Stimulated activated CD4-positive, alpha-beta T cell treated with anti-CD3 and anti-CD28 coated beads, Interleukin-12 subunit alpha, Interleukin-12 subunit beta, amount 100 ng/mL, for 24 hours (primary cell): ENCODE measurements around the gene SDC1.

Source experiments
- DNase-seq, 2 experiments: peaks; one replicate each; pipeline ENCODE4 v3.0.0-alpha.2; 2020; ENCODE audit warnings: low read depth in 2 of 2

Gene SDC1

DNA sequence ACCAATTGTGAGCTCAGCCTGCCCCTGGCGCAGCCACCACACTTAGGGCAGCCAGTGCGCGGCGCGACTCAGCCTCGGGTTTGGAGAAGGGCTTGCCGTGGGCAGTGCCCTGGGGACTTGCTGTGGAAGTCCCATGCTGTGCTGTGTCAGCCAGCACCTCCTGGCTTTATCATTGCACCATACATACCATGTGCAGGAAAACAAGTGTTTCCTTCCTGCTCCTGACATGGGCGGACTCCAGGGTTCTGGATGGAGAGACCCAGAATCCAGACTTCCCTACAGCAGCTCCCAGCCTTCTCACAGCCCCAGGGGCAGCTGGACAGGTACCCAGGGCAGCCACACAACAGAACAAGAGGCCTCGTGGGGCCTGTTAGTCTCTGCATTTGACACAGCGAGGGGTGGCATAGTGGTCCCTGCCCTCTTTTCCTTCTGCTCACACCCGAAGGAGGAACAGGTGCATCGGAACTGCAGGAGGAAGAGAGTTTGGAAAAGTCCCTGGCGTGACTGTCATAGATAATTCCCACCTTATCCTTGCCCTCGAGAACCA lies 54.2 kb downstream of the SDC1 start:
- DNase-seq: no peak

GRCh38 chr2:20169796-20170703 lies 54.9 kb downstream of the SDC1 start:
- DNase-seq: no peak

GRCh38 chr2:20168727-20169696 lies 55.9 kb downstream of the SDC1 start:
- no peak for DNase-seq

GRCh38 chr2:20168048-20168726 lies 56.7 kb downstream of the SDC1 start:
- DNase-seq: no peak

DNA sequence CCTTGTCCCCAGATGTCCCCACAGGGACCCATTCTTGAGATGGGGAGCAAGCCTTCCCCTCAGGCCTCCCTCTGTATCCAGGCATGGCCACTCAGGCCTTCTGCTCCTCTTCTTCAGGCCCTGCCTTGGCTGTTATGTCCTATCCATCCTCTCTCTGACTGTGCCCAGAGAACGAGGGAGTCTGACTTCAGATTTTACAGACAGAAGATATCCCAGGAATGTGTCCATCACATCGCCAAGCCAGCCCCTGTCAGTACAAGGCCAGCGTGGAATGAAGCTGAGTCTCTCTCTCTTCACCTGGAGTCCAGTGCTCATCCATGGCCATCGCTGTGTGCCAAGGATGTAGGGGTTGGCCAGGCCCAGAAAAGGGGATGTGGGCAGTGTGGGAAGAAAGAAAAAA lies 57.6 kb downstream of the SDC1 start:
- DNase-seq: no peak

- DNase-seq: no peak
Observed at GRCh38 chr2:20165677-20166509, 59.0 kb downstream of the SDC1 start.

GRCh38 chr2:20164734-20165478 lies 60.0 kb downstream of the SDC1 start:
- DNase-seq: no peak

DNA sequence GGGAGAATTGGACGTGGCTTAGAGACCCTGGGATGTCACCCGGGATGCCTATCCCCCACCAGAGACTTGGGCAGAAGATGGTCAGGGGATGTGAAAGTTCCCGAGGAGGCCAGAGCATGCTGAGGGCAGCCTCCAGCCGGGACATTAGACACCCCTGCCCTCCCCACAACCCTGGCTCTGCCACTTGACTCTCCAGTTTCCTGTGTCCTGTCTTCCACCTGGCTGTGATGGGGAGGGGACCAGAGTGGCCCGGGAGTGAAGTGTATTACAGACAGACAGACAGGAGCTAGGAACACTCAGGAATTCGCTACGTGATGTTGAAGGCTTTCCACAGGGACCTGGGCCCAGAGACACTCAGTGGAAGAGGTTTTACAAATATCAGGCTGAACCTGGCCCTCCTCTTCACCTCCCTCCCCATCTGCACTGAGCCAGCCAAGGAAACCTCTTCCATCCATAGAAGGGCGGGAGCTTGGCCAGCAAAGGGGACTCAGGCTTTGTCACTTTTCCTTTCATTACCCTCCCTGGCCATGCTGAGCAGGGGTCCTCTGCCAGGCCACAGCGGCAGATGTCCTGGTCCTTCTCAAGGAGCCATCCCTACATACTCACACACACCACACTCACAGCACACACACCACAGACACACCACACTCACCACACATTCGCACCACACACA lies 60.7 kb downstream of the SDC1 start:
- DNase-seq: no peak

DNA sequence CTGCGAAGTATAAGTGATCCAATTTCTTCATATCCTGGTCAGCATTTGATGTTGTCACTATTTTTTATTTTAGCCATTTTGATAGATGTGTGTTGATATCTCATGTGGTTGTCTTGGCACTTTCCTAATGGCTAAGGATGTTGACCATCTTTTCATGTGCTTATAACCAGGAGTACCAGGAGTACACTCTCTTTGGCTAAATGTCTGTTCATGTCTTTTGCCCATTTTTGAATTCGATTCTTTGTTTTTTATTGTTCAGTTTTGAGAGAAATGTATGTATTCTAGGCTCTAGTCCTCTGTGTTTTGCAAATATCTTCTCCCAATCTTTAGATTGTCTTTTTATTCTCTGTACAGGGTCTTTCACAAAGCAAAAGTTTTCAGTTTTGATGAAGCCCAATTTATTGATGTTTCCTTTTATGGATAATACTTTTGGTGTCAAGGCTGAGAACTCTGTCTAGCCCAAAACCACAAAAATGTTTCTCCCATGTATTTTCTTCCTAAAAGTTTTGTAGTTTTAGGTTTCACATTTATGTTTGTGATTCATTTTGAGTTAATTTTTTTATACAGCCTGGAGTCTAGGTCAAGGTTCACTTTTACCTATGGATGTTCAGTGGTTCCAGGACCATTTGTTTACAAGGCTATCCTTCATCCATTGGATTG lies 65.4 kb downstream of the SDC1 start:
- no peak for DNase-seq

DNA sequence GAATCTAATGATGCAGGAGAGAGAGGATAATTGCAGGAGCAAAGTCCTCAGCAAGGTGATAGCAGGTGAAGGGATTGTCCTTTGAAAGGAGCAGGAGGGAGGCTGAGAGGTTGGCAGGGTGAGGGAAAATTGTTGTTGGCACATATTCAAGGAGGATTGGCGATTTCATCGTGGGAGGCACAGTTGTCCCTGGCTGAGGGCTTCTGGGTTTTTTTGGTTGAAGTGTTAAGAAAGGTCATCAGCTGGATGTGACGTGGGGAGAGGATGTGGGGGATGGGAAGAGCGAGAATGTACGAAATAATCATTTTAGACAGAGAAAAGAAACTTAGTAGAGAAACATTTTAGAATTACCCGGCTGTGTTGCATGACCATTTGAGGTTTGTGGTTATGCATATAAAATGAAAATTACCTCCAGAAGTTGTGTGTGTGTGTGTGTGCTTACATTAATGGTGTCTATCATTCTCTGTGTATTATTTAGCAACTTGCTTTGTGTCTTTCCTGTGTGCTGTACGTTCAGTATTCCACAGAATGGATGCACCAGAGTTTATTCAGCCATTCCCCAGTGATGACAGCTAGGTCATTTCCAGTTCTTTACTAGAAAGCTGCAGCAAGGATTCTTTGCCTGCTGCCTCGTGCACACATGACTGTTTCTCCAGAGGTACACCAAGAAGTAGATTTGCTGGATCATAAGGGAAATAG lies 67.6 kb downstream of the SDC1 start:
- no peak for DNase-seq

- no peak for DNase-seq
Observed at GRCh38 chr2:20156836-20157192, 68.1 kb downstream of the SDC1 start.

DNA sequence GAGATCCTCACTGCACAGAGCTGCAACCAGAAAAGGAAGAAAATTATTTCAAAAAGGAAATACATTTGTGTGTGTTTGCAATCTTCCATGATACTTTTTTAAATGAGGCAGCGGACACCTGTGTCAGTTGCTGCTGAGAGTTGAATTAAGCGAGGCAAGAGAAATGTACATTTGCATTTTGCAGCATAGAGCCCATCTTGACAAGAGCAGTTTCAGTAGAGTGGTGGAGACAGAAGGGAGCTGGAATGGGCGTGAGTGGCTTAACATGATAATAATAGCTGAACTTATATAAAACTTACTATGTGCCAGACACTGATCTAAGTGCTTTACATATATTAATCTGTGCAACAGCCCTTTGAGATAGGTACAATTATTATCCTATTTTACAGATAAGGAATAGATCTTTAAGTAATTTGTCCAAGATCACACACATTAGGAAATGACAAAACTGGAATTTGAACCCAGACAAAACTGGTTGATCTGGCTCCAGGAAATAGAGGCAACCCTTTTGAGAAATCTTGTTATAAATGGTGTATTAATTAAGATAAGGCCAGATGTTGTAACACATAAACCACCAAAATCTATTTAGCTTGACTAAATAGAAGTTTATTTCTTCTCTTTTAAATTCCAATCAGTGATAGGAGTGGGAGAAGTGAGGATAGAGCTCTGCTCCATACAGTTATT lies 68.7 kb downstream of the SDC1 start:
- no peak for DNase-seq

DNA sequence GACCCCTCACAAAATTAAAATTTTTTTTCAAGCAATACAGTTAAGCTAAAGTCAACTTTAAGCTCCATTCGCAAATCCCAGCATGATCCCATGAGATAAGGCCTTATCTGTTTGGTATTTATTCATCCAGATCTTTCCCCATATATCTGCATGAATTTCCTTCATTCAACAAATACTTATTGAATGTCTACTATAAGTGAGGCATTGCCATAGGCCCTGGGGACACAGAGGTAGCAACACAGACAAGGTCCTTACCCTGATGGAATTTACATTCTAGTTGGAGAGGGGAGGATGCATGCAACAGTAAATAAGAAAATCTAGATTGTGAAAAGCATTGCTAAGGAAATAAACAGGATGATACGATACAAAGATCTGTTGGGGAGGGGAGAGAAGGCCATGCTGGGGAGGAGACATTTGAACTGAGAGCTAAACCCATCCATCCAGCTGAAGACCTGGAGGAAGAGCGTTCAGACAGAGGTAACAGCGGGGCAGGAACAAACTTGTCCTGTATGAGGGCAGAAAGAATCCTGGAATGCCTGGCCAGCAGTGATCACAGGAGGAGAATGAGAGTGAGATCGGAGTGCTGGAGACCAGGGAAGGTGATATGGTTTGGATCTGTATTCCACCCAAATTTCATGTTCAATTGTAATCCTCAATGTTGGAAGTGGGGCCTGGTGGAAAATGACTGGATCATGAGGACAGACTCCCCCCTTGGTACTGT lies 71.6 kb downstream of the SDC1 start:
- DNase-seq: no peak

DNA sequence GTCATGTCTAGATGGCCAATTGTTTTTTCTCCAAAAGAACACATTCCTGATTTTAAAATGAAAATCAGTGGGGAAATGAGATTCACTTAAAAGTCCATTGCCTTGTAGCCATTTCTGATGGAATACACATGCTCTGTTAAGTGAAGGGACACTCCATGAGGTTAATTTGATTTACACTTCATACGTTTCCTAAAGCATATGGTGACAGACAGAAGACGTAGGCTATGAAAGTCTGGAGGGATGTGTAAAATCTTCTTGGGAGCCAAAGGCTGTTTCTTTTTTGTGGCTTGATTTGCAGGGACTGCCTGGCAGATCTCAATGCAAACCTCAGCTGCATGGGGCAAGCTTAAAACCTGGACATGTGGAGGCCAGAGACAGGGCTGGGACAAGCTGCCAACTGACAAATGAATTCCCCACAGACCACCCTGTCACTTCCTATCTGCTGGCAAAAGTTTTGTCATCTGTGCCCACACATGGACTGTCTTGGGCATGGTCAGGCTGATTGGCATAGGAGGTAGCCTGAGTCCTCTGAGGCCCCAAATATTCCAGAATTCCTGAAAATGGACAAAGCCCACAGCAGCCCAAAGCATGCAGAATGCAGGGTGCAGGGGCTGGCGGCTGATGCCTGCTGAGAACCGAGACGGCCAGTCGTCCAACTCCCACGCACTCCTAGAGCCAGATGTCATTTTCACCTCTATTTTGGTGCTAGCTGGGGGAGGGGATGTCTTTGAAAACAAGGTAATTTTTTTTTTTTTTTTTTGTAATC lies 73.9 kb downstream of the SDC1 start:
- no peak for DNase-seq
